ENCODE measurements around the gene ACTR3. TPM values are rescaled to one million over a fixed set of nuclear protein-coding genes. Genes with fewer than 3 reads are reported as not detected.
"Not testable (repeated sequence)": the region's sequence is repeated elsewhere in the genome, so short reads cannot be mapped to it uniquely, and the experiment has no call there.

The ACTR3 gene
- 100 to 1,000 TPM; 317 to 342 TPM for total RNA-seq

GRCh38 chr2:113889471-113890252 lies at the start of gene ACTR3:
Gene ACTR3 (plus strand): TSS chr2:113890089. CDS start chr2:113890280, 191 bp downstream.
- Histone ChIP-seq H3K27ac (peak within 1 kb of the TSS; percentile 100), H3K9me3 (no peaks in the 10 kb centered on the region), H3K4me3 (peak within 1 kb of the TSS; percentile 96), H3K4me1 (peaks cover 20% of the 10 kb centered on the region), H3K36me3 (no peaks in the 10 kb centered on the region), H3K27me3 (no peaks in the 10 kb centered on the region), H3K9ac (ENCODE audit: low read depth in 2 of 2, low read length in 2 of 2) (peak within 1 kb of the TSS; percentile 96 to 99)
- TF ChIP-seq CTCF (IDR thresholded peaks at IDR 0.05): no peak
- intact Hi-C loops (cut with DNase I): loop anchor here (10.0 kb wide), 1 partner anchor 135 kb away; the partner anchor contains the start of gene SLC35F5
- peak; percentile 99 for DNase-seq

GRCh38 chr2:113840518-113840917 lies 49.4 kb upstream of the ACTR3 start:
- Histone ChIP-seq H3K4me3 (no peak overlapping the region), H3K4me1 (no peaks in the 10 kb centered on the region), H3K27me3 (no peaks in the 10 kb centered on the region), H3K9me3 (no peaks in the 10 kb centered on the region), H3K9ac (ENCODE audit: low read depth in 2 of 2, low read length in 2 of 2) (no peak overlapping the region), H3K36me3 (no peaks in the 10 kb centered on the region), H3K27ac (no peak overlapping the region)
- no peak for TF ChIP-seq CTCF (IDR thresholded peaks at IDR 0.05)
- intact Hi-C loops (cut with DNase I): no loop called here
- no peak for DNase-seq

DNA sequence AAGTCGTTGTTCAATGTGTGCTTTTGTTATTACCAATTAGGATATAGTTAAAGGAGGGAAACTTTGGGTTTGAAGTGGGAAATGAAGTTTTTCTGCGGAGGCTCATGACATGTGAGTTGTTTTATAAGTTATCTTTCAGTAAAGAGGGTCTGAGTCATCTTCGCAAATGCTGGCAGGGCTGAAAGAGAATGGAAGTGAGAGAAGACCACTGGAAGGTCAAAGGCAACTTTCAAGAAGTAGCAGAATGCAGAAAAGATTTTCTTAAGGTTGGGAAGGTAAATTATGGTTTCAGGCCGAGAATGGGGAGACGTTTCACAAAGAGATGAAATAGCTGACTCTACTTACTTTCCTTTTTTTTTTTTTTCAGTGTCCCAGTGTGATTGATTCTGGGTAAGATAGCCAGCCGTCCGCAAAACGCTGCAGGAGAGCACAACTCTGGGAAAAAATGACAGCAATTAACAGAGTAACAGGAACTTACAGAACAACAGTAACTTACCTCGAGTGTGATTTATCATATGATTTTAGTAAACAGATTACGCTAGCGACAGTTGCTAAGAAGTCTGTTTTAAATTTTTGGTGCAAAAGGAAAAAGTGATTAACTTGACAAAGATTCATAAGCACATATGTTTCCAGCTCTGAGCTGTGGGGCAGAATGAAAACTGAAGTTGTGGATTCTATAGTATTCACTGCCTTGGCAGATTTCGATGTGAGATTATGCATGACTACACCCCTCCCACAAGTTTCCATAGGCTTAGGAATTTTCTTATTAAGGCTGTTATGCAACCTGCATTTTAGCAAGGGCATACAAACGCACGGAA lies 46.8 kb upstream of the ACTR3 start:
- no peak for TF ChIP-seq CTCF (IDR thresholded peaks at IDR 0.05)
- DNase-seq: no peak
- Histone ChIP-seq H3K27ac (no peak overlapping the region), H3K27me3 (no peaks in the 10 kb centered on the region), H3K4me1 (no peaks in the 10 kb centered on the region), H3K4me3 (no peak overlapping the region), H3K9me3 (no peaks in the 10 kb centered on the region), H3K9ac (ENCODE audit: low read depth in 2 of 2, low read length in 2 of 2) (no peak overlapping the region), H3K36me3 (no peaks in the 10 kb centered on the region)
- intact Hi-C loops (cut with DNase I): no loop called here

DNA sequence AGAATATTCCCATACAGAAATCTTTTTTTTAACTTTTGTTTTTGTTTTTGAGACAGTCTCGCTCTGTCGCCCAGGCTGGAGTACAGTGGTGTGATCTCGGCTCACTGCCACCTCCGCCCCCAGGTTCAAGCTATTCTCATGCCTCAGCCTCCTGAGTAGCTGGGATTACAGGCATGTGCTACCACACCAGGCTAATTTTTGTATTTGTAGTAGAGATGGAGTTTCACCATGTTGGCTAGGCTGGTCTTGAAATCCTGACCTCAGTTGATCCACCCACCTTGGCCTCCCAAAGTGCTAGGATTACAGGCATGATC lies 46.2 kb upstream of the ACTR3 start:
- H3K27me3 ChIP-seq; H3K9ac ChIP-seq (ENCODE audit: low read depth in 2 of 2, low read length in 2 of 2); intact Hi-C loops (cut with DNase I); H3K9me3 ChIP-seq; H3K4me1 ChIP-seq; DNase-seq; H3K4me3 ChIP-seq; H3K27ac ChIP-seq; H3K36me3 ChIP-seq: not testable (repeated sequence)

DNA sequence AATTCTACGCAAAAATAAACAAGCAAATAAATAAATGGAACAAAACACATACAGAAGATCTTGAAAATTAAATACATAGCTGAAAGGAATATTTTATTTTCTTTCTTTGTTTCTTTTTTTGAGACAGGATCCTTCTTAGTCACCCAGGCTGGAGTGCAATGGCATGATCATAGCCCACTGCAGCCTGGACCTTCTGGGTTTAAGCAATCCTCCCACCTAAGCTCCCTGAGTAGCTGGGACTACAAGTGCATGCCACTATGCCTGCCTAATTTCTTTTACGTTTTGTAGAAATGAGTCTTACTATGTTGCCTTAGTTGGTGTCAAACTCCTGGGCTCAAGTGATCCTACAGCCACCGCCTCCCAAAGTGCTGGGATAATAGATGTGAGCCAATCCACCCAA lies 44.6 kb upstream of the ACTR3 start:
- H3K4me3 ChIP-seq: no peak overlapping the region
- H3K4me1 ChIP-seq: no peaks in the 10 kb centered on the region
- no peaks in the 10 kb centered on the region for H3K9me3 ChIP-seq
- H3K9ac ChIP-seq (ENCODE audit: low read depth in 2 of 2, low read length in 2 of 2): no peak overlapping the region
- no peak for DNase-seq
- no peaks in the 10 kb centered on the region for H3K27me3 ChIP-seq
- H3K36me3 ChIP-seq: no peaks in the 10 kb centered on the region
- TF ChIP-seq CTCF (IDR thresholded peaks at IDR 0.05): no peak
- intact Hi-C loops (cut with DNase I): no loop called here
- H3K27ac ChIP-seq: no peak overlapping the region

DNA sequence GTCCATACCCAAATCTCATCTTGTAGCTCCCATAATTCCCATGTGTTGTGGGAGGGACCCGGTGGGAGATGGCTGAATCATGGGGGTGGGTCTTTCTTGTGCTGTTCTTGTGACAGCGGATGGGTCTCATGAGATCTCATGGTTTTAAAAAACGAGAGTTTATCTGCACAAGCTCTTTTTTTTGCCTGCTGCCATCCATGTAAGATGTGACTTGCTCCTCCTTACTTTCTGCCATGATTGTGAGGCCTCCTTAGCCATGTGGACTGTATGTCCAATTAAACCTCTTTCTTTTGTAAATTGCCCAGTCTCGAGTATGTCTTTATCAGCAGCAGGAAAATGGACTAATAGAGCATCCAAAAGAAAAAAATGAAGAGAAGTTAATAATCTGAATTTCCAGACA lies 44.1 kb upstream of the ACTR3 start:
- H3K4me1 ChIP-seq; H3K36me3 ChIP-seq; H3K9ac ChIP-seq (ENCODE audit: low read depth in 2 of 2, low read length in 2 of 2); H3K27ac ChIP-seq; intact Hi-C loops (cut with DNase I); H3K4me3 ChIP-seq; H3K9me3 ChIP-seq; H3K27me3 ChIP-seq; DNase-seq: not testable (repeated sequence)
